K562 (cell line): ENCODE data around the gene WDR62. TPM values are rescaled to one million over a fixed set of nuclear protein-coding genes. Genes with fewer than 3 reads are reported as not detected.

ENCODE experiments used
- CREM ChIP-seq: IDR thresholded peaks from 2 replicates; pipeline ENCODE4 v1.6.1; 2014; ENCODE audit warnings: antibody characterized with exemption, low read depth
- CTBP1 ChIP-seq: fragments of 450-650 bp; IDR thresholded peaks from 2 replicates; pipeline ENCODE4 v1.6.1; 2016; ENCODE audit warnings: borderline replicate concordance
- CTCF ChIP-seq, 3 experiments: IDR thresholded peaks in 2 of 3; conservative IDR thresholded peaks in 1 of 3; 2 replicates each; pipeline ENCODE4 v1.5.1; 2011 to 2012; ENCODE audit warnings: low read length in 3 of 3, mild to moderate bottlenecking in 3 of 3, control low read depth in 2 of 3, improper control_type of control experiment in 1 of 3, inconsistent platforms in 1 of 3, low read depth in 1 of 3, mixed read lengths in 1 of 3, moderate library complexity in 1 of 3; ENCODE audit not compliant: insufficient read depth in 2 of 3
- CXXC5 ChIP-seq: fragments of 250-450 bp; sonication (Bioruptor Pico); IDR thresholded peaks from 2 replicates; pipeline ENCODE4 v1.8.0; 2022; ENCODE audit warnings: inconsistent platforms, mild to moderate bottlenecking, moderate library complexity
- DPF2 ChIP-seq: fragments of 450-650 bp; IDR thresholded peaks from 2 replicates; pipeline ENCODE4 v1.6.1; 2016
- FOSL1 ChIP-seq: fragments of 200-800 bp; sonication (Bioruptor generic); conservative IDR thresholded peaks from 2 replicates; pipeline ENCODE4 v1.6.1; 2016; ENCODE audit warnings: missing genetic modification characterization, missing compliant biosample characterization
- HDAC2 ChIP-seq: fragments of 450-650 bp; IDR thresholded peaks from 2 replicates; pipeline ENCODE4 v1.6.1; 2016; ENCODE audit warnings: mild to moderate bottlenecking
- L3MBTL2 ChIP-seq: fragments of 450-650 bp; IDR thresholded peaks from 2 replicates; pipeline ENCODE4 v1.6.1; 2016; ENCODE audit warnings: mild to moderate bottlenecking, moderate library complexity
- MTA2 ChIP-seq: fragments of 450-650 bp; IDR thresholded peaks from 2 replicates; pipeline ENCODE4 v1.6.1; 2016; ENCODE audit warnings: low read depth
- MYC ChIP-seq, 2 experiments: fragments of 250-450 bp in 1 of 2; sonication (Bioruptor Pico) in 1 of 2; IDR thresholded peaks; 2 replicates each; pipeline versions ENCODE4 v1.5.1 to v1.6.1; 2012 to 2021; ENCODE audit warnings: low read depth in 2 of 2, borderline replicate concordance in 1 of 2, improper control_type of control experiment in 1 of 2, low read length in 1 of 2, mild to moderate bottlenecking in 1 of 2, moderate library complexity in 1 of 2
- NCOR1 ChIP-seq: fragments of 450-650 bp; IDR thresholded peaks from 2 replicates; pipeline ENCODE4 v1.6.1; 2016; ENCODE audit warnings: mild to moderate bottlenecking, moderate library complexity
- NFIC ChIP-seq: fragments of 450-650 bp; IDR thresholded peaks from 2 replicates; pipeline ENCODE4 v1.6.1; 2017; ENCODE audit warnings: mild to moderate bottlenecking, inconsistent platforms
- NR3C1 ChIP-seq: sonication (generic); formaldehyde crosslinking; IDR thresholded peaks from 2 replicates; pipeline ENCODE4 v1.8.1; 2022; ENCODE audit warnings: missing genetic modification reagents
- RHOXF2B ChIP-seq: fragments of 250-450 bp; sonication (Bioruptor Pico); conservative IDR thresholded peaks from 2 replicates; pipeline ENCODE4 v1.5.1; 2021
- SIN3A ChIP-seq, 2 experiments: fragments of 150-350 bp in 1 of 2; IDR thresholded peaks; 2 replicates each; pipeline ENCODE4 v1.6.1; 2011 to 2016; ENCODE audit warnings: borderline replicate concordance in 2 of 2, low read depth in 2 of 2, low read length in 2 of 2, mild to moderate bottlenecking in 2 of 2, moderate library complexity in 2 of 2; ENCODE audit not compliant: control insufficient read depth in 1 of 2
- SMARCE1 ChIP-seq: fragments of 450-650 bp; IDR thresholded peaks from 2 replicates; pipeline ENCODE4 v1.7.1; 2016; ENCODE audit warnings: mild to moderate bottlenecking
- TAL1 ChIP-seq: fragments of 450-650 bp; IDR thresholded peaks from 2 replicates; pipeline ENCODE4 v1.6.1; 2016; ENCODE audit warnings: mild to moderate bottlenecking
- TRIM24 ChIP-seq, 2 experiments: fragments of 450-650 bp; IDR thresholded peaks; 2 replicates each; pipeline ENCODE4 v1.6.1; 2016
- ZNF766 ChIP-seq: fragments of 200-800 bp; sonication (Bioruptor generic); conservative IDR thresholded peaks from 2 replicates; pipeline ENCODE4 v1.6.1; 2016; ENCODE audit warnings: missing genetic modification characterization, missing compliant biosample characterization
- polyA plus RNA-seq, 8 experiments: library from polyadenylated mRNA; depleted of rRNA in 4 of 8; stranded (reverse) in 5 of 8; unstranded in 3 of 8; fragments of >200 nt; fragmentation: Nextera tagmentation in 2 of 8; fragmentation: Illumina TruSeq in 1 of 8; extraction: Ambion mirVana in 2 of 8; extraction: Trizol in 1 of 8; gene quantifications; 2 replicates each; pipeline versions ENCODE4 v1.2.1 to v1.2.3, GENCODE V29; 2011 to 2014; ENCODE audit warnings: inconsistent platforms in 1 of 8, missing spikeins in 1 of 8
- total RNA-seq, 7 experiments: library from RNA; depleted of rRNA in 6 of 7; stranded (reverse); fragments of >200 nt in 6 of 7; fragmentation: Illumina TruSeq in 2 of 7; extraction: Trizol in 2 of 7; gene quantifications; 2 replicates each; pipeline versions ENCODE4 v1.2.1 to v1.2.3, GENCODE V29; 2011 to 2021; ENCODE audit warnings: low replicate concordance in 1 of 7
- TF ChIP-seq, protein P1 (sequence below), 2 experiments: IDR thresholded peaks; 2 replicates each; pipeline ENCODE4 v1.6.1; 2011; ENCODE audit warnings: borderline replicate concordance in 1 of 2, control low read depth in 1 of 2, low read depth in 1 of 2, low read length in 1 of 2, mild to moderate bottlenecking in 1 of 2, mixed read lengths in 1 of 2, moderate library complexity in 1 of 2; ENCODE audit not compliant: insufficient read depth in 1 of 2, insufficient read length in 1 of 2, poor library complexity in 1 of 2, severe bottlenecking in 1 of 2; ENCODE audit errors: extremely low read depth in 1 of 2
- TF ChIP-seq, protein P2 (sequence below): sonication (generic); formaldehyde crosslinking; IDR thresholded peaks from 2 replicates; pipeline ENCODE4 v1.8.0; 2022; ENCODE audit warnings: mild to moderate bottlenecking, missing genetic modification reagents

Gene WDR62
- total and polyA plus RNA-seq, 9 of the 15 experiments (the other 6 are each of a cell fraction or from before 2014, with no cell fraction given) = 0.35 to 32.8 (median 14.4) TPM

DNA sequence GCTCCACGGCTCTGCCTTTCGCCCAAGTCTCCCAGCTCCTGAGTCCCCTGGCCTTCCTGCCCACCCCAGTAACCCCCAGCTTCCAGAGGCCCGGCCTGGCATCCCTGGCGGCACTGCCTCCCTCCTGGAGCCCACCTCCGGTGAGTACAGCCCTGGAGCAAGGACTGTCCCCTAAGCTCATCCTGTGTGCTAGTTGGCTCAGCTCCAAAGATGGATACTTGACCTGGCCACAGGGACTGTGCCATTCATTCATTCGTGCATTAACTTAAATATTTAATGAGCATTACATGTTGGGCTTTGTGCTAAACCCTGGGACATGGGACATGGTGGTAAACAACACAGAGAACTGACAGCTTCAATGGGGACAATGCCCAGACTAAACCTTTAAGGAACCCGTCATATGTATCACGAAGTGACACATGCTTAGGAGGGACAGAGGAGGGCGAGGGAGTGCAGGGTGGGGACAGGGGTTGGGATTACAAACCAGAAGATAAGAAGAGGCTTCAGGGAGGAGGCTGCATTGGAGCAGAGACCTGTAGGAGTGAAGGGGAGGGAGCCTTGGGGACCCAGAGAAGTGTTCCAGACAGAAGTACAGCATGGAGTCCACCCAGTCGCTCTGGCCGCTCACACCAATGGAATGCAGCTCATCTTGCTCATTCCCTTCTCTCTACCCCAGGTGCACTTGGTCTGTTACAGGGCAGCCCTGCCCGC, 49.3 kb downstream of the WDR62 start (continued):
- TF ChIP-seq CTCF (IDR thresholded peaks at IDR 0.05 in 2 of 3, conservative IDR thresholded peaks at IDR 0.05 in 1 of 3; ENCODE audit: insufficient read depth in 2 of 3, low read depth in 1 of 3, low read length in 3 of 3) = peak in 2 of 3 experiments; percentile 9 to 14; a peak in 1 of 6 replicates
- peak; percentile 77 for TF ChIP-seq L3MBTL2
- no peak for TF ChIP-seq NR3C1 (CRISPR knock-in tag)
- TF ChIP-seq ZNF766 (CRISPR knock-in tag) = peak; percentile 72
- TF ChIP-seq RHOXF2B = no peak
- peak; percentile 76 for TF ChIP-seq NCOR1
- peak; percentile 60; the same call in 1 of the 2 replicates for TF ChIP-seq MTA2
- TF ChIP-seq TRIM24 (IDR thresholded peaks at IDR 0.05) = peak in 1 of 2 experiments; percentile 35; a peak in 1 of 4 replicates
- TF ChIP-seq CTBP1 = peak; percentile 21; the same call in 1 of the 2 replicates
- peak; percentile 62; the same call in 1 of the 2 replicates for TF ChIP-seq HDAC2
- TF ChIP-seq, protein P1, sequence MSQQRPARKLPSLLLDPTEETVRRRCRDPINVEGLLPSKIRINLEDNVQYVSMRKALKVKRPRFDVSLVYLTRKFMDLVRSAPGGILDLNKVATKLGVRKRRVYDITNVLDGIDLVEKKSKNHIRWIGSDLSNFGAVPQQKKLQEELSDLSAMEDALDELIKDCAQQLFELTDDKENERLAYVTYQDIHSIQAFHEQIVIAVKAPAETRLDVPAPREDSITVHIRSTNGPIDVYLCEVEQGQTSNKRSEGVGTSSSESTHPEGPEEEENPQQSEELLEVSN (IDR thresholded peaks at IDR 0.05; ENCODE audit: borderline replicate concordance in 1 of 2, extremely low read depth in 1 of 2, insufficient read depth in 1 of 2, insufficient read length in 1 of 2, low read depth in 1 of 2, low read length in 1 of 2, poor library complexity in 1 of 2, severe bottlenecking in 1 of 2) = peak; percentile 25 to 42
- TF ChIP-seq DPF2 = peak; percentile 85
- TF ChIP-seq, protein P2, sequence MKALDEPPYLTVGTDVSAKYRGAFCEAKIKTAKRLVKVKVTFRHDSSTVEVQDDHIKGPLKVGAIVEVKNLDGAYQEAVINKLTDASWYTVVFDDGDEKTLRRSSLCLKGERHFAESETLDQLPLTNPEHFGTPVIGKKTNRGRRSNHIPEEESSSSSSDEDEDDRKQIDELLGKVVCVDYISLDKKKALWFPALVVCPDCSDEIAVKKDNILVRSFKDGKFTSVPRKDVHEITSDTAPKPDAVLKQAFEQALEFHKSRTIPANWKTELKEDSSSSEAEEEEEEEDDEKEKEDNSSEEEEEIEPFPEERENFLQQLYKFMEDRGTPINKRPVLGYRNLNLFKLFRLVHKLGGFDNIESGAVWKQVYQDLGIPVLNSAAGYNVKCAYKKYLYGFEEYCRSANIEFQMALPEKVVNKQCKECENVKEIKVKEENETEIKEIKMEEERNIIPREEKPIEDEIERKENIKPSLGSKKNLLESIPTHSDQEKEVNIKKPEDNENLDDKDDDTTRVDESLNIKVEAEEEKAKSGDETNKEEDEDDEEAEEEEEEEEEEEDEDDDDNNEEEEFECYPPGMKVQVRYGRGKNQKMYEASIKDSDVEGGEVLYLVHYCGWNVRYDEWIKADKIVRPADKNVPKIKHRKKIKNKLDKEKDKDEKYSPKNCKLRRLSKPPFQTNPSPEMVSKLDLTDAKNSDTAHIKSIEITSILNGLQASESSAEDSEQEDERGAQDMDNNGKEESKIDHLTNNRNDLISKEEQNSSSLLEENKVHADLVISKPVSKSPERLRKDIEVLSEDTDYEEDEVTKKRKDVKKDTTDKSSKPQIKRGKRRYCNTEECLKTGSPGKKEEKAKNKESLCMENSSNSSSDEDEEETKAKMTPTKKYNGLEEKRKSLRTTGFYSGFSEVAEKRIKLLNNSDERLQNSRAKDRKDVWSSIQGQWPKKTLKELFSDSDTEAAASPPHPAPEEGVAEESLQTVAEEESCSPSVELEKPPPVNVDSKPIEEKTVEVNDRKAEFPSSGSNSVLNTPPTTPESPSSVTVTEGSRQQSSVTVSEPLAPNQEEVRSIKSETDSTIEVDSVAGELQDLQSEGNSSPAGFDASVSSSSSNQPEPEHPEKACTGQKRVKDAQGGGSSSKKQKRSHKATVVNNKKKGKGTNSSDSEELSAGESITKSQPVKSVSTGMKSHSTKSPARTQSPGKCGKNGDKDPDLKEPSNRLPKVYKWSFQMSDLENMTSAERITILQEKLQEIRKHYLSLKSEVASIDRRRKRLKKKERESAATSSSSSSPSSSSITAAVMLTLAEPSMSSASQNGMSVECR = no peak
- TF ChIP-seq TAL1 = peak; percentile 71
- TF ChIP-seq NFIC = peak; percentile 93
- peak; percentile 43 for TF ChIP-seq MYC (IDR thresholded peaks at IDR 0.05; ENCODE audit: low read depth, low read length)
- TF ChIP-seq MYC (CRISPR knock-in tag; IDR thresholded peaks at IDR 0.05; ENCODE audit: borderline replicate concordance, low read depth) = no peak
- TF ChIP-seq CREM = 0 out of 2 replicates have a peak, but pooled peaks have one; percentile 9
- peak; percentile 50; the same call in 1 of the 2 replicates for TF ChIP-seq FOSL1
- TF ChIP-seq SMARCE1 = 0 out of 2 replicates have a peak, but pooled peaks have one; percentile 37
- 0 out of 2 replicates have a peak, but pooled peaks have one; percentile 26 for TF ChIP-seq CXXC5
- TF ChIP-seq SIN3A (IDR thresholded peaks at IDR 0.05; ENCODE audit: borderline replicate concordance in 2 of 2, control insufficient read depth in 1 of 2, low read depth in 2 of 2, low read length in 2 of 2) = peak in 1 of 2 experiments; percentile 54; a peak in 1 of 4 replicates
